SK-N-SH treated with all-trans-retinoic acid at 6 μM for 48 hours (cell line): Measurements from ENCODE around the gene FAF1.
"Not testable (repeated sequence)": the region's sequence is repeated elsewhere in the genome, so short reads cannot be mapped to it uniquely, and the experiment has no call there.

Experiments used
- ARNTL ChIP-seq: fragments of 450-650 bp; formaldehyde crosslinking; IDR thresholded peaks from 2 replicates; pipeline ENCODE4 v1.5.0; 2020; ENCODE audit warnings: low read depth, mild to moderate bottlenecking, moderate library complexity, borderline replicate concordance
- ESRRG ChIP-seq: fragments of 250-450 bp; sonication (Bioruptor Pico); IDR thresholded peaks from 2 replicates; pipeline ENCODE4 v1.6.1; 2021; ENCODE audit warnings: mild to moderate bottlenecking
- GLIS3 ChIP-seq: fragments of 250-450 bp; sonication (Bioruptor Pico); IDR thresholded peaks from 2 replicates; pipeline ENCODE4 v1.5.0; 2020; ENCODE audit warnings: mild to moderate bottlenecking, moderate library complexity
- OSR1 ChIP-seq: fragments of 250-450 bp; sonication (Bioruptor Pico); IDR thresholded peaks from 2 replicates; pipeline ENCODE4 v1.8.0; 2022; ENCODE audit warnings: moderate library complexity, mild to moderate bottlenecking, inconsistent platforms
- PATZ1 ChIP-seq: fragments of 250-450 bp; sonication (Bioruptor Pico); IDR thresholded peaks from 2 replicates; pipeline ENCODE4 v1.8.0; 2020; ENCODE audit warnings: mild to moderate bottlenecking, moderate library complexity, borderline replicate concordance
- RARB ChIP-seq: fragments of 250-450 bp; sonication (Bioruptor Pico); IDR thresholded peaks from 2 replicates; pipeline ENCODE4 v1.8.0; 2021; ENCODE audit warnings: mild to moderate bottlenecking, moderate library complexity
- TOX ChIP-seq: fragments of 250-450 bp; sonication (Bioruptor Pico); IDR thresholded peaks from 2 replicates; pipeline ENCODE4 v1.8.0; 2021; ENCODE audit warnings: mild to moderate bottlenecking, moderate library complexity, borderline replicate concordance
- ZNF70 ChIP-seq: fragments of 450-650 bp; formaldehyde crosslinking; IDR thresholded peaks from 2 replicates; pipeline ENCODE4 v1.5.0; 2020; ENCODE audit warnings: mild to moderate bottlenecking, moderate library complexity
- ZNF8 ChIP-seq: fragments of 450-650 bp; formaldehyde crosslinking; IDR thresholded peaks from 2 replicates; pipeline ENCODE4 v1.5.0; 2020; ENCODE audit warnings: mild to moderate bottlenecking, moderate library complexity
- TF ChIP-seq, protein P1 (sequence below): fragments of 250-450 bp; sonication (Bioruptor Pico); IDR thresholded peaks from 2 replicates; pipeline ENCODE4 v1.5.1; 2020; ENCODE audit warnings: low read depth, mild to moderate bottlenecking, moderate library complexity
- TF ChIP-seq, protein P2 (sequence below): fragments of 250-450 bp; sonication (Bioruptor Pico); IDR thresholded peaks from 2 replicates; pipeline ENCODE4 v1.8.0; 2021; ENCODE audit warnings: low read depth, mild to moderate bottlenecking, moderate library complexity, borderline replicate concordance
- TF ChIP-seq, protein P3 (sequence below): fragments of 250-450 bp; sonication (Bioruptor Pico); IDR thresholded peaks from 2 replicates; pipeline ENCODE4 v1.5.0; 2020; ENCODE audit warnings: mild to moderate bottlenecking, moderate library complexity

GRCh38 chr1:50932043-50932442 lies 28.0 kb downstream of the FAF1 start:
- TF ChIP-seq PATZ1 (CRISPR knock-in tag); ZNF8 (CRISPR knock-in tag); ZNF70 (CRISPR knock-in tag); TOX (CRISPR knock-in tag); ARNTL (CRISPR knock-in tag); GLIS3 (CRISPR knock-in tag); ESRRG; RARB (CRISPR knock-in tag); OSR1 (CRISPR knock-in tag): not testable (repeated sequence)
- TF ChIP-seq, protein P1, sequence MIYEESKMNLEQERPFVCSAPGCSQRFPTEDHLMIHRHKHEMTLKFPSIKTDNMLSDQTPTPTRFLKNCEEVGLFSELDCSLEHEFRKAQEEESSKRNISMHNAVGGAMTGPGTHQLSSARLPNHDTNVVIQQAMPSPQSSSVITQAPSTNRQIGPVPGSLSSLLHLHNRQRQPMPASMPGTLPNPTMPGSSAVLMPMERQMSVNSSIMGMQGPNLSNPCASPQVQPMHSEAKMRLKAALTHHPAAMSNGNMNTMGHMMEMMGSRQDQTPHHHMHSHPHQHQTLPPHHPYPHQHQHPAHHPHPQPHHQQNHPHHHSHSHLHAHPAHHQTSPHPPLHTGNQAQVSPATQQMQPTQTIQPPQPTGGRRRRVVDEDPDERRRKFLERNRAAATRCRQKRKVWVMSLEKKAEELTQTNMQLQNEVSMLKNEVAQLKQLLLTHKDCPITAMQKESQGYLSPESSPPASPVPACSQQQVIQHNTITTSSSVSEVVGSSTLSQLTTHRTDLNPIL = not testable (repeated sequence)
- TF ChIP-seq, protein P2, sequence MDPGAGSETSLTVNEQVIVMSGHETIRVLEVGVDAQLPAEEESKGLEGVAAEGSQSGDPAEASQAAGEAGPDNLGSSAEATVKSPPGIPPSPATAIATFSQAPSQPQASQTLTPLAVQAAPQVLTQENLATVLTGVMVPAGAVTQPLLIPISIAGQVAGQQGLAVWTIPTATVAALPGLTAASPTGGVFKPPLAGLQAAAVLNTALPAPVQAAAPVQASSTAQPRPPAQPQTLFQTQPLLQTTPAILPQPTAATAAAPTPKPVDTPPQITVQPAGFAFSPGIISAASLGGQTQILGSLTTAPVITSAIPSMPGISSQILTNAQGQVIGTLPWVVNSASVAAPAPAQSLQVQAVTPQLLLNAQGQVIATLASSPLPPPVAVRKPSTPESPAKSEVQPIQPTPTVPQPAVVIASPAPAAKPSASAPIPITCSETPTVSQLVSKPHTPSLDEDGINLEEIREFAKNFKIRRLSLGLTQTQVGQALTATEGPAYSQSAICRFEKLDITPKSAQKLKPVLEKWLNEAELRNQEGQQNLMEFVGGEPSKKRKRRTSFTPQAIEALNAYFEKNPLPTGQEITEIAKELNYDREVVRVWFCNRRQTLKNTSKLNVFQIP = not testable (repeated sequence)
- TF ChIP-seq, protein P3, sequence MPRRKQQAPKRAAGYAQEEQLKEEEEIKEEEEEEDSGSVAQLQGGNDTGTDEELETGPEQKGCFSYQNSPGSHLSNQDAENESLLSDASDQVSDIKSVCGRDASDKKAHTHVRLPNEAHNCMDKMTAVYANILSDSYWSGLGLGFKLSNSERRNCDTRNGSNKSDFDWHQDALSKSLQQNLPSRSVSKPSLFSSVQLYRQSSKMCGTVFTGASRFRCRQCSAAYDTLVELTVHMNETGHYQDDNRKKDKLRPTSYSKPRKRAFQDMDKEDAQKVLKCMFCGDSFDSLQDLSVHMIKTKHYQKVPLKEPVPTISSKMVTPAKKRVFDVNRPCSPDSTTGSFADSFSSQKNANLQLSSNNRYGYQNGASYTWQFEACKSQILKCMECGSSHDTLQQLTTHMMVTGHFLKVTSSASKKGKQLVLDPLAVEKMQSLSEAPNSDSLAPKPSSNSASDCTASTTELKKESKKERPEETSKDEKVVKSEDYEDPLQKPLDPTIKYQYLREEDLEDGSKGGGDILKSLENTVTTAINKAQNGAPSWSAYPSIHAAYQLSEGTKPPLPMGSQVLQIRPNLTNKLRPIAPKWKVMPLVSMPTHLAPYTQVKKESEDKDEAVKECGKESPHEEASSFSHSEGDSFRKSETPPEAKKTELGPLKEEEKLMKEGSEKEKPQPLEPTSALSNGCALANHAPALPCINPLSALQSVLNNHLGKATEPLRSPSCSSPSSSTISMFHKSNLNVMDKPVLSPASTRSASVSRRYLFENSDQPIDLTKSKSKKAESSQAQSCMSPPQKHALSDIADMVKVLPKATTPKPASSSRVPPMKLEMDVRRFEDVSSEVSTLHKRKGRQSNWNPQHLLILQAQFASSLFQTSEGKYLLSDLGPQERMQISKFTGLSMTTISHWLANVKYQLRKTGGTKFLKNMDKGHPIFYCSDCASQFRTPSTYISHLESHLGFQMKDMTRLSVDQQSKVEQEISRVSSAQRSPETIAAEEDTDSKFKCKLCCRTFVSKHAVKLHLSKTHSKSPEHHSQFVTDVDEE (CRISPR knock-in tag) = not testable (repeated sequence)
